ENCODE measurements around the gene SNX24. TPM values are rescaled to one million over a fixed set of nuclear protein-coding genes. Genes with fewer than 3 reads are reported as not detected.

SNX24 gene
- total RNA-seq, 1 experiment from 2014 or later, result 10.8 TPM

DNA sequence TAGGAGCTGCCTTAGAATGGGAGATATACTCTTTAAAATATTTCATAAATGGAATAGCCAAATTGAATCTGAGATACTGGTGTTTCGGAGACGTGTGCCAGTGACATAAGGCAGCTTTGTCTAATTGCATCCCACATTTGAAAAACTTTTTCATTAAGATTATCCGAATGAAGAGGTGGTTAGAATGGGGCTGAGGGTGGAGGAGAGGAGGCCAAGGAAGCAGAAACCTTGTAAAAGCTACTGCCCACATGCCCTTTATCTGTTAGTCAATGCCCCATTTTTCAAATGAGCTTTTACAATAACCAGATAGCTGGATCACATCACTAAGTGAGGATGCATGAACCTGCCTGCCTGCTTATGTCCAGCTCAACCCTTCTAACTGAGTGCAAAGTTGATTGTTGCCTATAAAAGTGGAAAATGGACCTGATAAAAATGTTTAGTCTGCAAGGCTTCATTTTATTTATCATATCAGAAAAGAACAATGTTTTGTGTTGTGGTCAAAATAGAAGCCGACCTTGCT is 34.8 kb downstream of the SNX24 start:
- Histone ChIP-seq H3K27me3 (ENCODE audit: insufficient read depth, low read length) (no peaks in the 10 kb centered on the region), H3K4me2 (ENCODE audit: low read length) (no peak overlapping the region), H3K4me3 (replicated peaks in 1 of 2; ENCODE audit: low read depth in 1 of 2, low read length in 2 of 2) (no peak overlapping the region), H3K9me2 (ENCODE audit: insufficient read depth) (no peaks in the 10 kb centered on the region), H3K36me3 (ENCODE audit: control insufficient read depth in 1 of 2, insufficient read depth in 2 of 2, low read length in 2 of 2) (no peaks in the 10 kb centered on the region), H3K27ac (ENCODE audit: low read depth, low read length) (no peak overlapping the region), H4K20me1 (ENCODE audit: insufficient read depth) (no peaks in the 10 kb centered on the region), H3K79me2 (ENCODE audit: insufficient read depth, low read length) (no peaks in the 10 kb centered on the region), H2AFZ (ENCODE audit: low read depth, low read length, poor library complexity, severe bottlenecking) (no peak overlapping the region), H3K9ac (ENCODE audit: low read length) (no peak overlapping the region), H3K9me3 (ENCODE audit: control insufficient read depth in 1 of 2, insufficient read depth in 1 of 2, low read depth in 1 of 2, low read length in 2 of 2) (no peaks in the 10 kb centered on the region), H3K4me1 (ENCODE audit: control insufficient read depth in 1 of 2, insufficient read depth in 2 of 2, low read length in 2 of 2) (no peaks in the 10 kb centered on the region)
- ATAC-seq (no peak), DNase-seq (ENCODE audit: low read depth, low spot score) (no peak)
- ChIA-PET RAD21 (ENCODE audit: low non-redundant PET in 1 of 2, low total read pairs in 2 of 2, uncharacterized antibody in 2 of 2, unreplicated experiment in 2 of 2) (no interaction called here), CTCF (no interaction called here), POLR2A (no interaction called here)
- BruUV-seq (replicated peaks), result no TSS peak
- intact Hi-C loops (cut with micrococcal nuclease), result loop anchor here (10.0 kb wide), 1 partner anchor 175 kb away; no protein-coding TSS in a partner anchor
- TF ChIP-seq, protein P1, sequence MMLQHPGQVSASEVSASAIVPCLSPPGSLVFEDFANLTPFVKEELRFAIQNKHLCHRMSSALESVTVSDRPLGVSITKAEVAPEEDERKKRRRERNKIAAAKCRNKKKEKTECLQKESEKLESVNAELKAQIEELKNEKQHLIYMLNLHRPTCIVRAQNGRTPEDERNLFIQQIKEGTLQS (IDR thresholded peaks at IDR 0.05), result no peak
- TF ChIP-seq EGR1 (IDR thresholded peaks at IDR 0.05; ENCODE audit: low read depth) (no peak), SP1 (IDR thresholded peaks at IDR 0.05; ENCODE audit: low read depth) (no peak), YY1 (IDR thresholded peaks at IDR 0.05; ENCODE audit: extremely low read depth, insufficient replicate concordance, low read depth, low read length) (no peak), RAD21 (IDR thresholded peaks at IDR 0.05; ENCODE audit: low read depth) (no peak), SIN3A (IDR thresholded peaks at IDR 0.05; ENCODE audit: low read depth) (no peak), POLR2A (IDR thresholded peaks at IDR 0.05; ENCODE audit: borderline replicate concordance, extremely low read depth, insufficient read depth, insufficient read length) (no peak), CEBPB (IDR thresholded peaks at IDR 0.05; ENCODE audit: low read depth) (no peak), TCF7L2 (IDR thresholded peaks at IDR 0.05; ENCODE audit: borderline replicate concordance, extremely low read depth, insufficient read depth, insufficient read length) (no peak), EZH2 (IDR thresholded peaks at IDR 0.05) (no peak)
- TF ChIP-seq, protein P2, sequence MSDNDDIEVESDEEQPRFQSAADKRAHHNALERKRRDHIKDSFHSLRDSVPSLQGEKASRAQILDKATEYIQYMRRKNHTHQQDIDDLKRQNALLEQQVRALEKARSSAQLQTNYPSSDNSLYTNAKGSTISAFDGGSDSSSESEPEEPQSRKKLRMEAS (IDR thresholded peaks at IDR 0.05), result no peak
- TF ChIP-seq, protein P3, sequence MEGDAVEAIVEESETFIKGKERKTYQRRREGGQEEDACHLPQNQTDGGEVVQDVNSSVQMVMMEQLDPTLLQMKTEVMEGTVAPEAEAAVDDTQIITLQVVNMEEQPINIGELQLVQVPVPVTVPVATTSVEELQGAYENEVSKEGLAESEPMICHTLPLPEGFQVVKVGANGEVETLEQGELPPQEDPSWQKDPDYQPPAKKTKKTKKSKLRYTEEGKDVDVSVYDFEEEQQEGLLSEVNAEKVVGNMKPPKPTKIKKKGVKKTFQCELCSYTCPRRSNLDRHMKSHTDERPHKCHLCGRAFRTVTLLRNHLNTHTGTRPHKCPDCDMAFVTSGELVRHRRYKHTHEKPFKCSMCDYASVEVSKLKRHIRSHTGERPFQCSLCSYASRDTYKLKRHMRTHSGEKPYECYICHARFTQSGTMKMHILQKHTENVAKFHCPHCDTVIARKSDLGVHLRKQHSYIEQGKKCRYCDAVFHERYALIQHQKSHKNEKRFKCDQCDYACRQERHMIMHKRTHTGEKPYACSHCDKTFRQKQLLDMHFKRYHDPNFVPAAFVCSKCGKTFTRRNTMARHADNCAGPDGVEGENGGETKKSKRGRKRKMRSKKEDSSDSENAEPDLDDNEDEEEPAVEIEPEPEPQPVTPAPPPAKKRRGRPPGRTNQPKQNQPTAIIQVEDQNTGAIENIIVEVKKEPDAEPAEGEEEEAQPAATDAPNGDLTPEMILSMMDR (IDR thresholded peaks at IDR 0.05 in 2 of 3, conservative IDR thresholded peaks at IDR 0.05 in 1 of 3; ENCODE audit: borderline replicate concordance in 1 of 3, insufficient read depth in 1 of 3, low read depth in 2 of 3, low read length in 2 of 3), result no peak
- TF ChIP-seq, protein P4, sequence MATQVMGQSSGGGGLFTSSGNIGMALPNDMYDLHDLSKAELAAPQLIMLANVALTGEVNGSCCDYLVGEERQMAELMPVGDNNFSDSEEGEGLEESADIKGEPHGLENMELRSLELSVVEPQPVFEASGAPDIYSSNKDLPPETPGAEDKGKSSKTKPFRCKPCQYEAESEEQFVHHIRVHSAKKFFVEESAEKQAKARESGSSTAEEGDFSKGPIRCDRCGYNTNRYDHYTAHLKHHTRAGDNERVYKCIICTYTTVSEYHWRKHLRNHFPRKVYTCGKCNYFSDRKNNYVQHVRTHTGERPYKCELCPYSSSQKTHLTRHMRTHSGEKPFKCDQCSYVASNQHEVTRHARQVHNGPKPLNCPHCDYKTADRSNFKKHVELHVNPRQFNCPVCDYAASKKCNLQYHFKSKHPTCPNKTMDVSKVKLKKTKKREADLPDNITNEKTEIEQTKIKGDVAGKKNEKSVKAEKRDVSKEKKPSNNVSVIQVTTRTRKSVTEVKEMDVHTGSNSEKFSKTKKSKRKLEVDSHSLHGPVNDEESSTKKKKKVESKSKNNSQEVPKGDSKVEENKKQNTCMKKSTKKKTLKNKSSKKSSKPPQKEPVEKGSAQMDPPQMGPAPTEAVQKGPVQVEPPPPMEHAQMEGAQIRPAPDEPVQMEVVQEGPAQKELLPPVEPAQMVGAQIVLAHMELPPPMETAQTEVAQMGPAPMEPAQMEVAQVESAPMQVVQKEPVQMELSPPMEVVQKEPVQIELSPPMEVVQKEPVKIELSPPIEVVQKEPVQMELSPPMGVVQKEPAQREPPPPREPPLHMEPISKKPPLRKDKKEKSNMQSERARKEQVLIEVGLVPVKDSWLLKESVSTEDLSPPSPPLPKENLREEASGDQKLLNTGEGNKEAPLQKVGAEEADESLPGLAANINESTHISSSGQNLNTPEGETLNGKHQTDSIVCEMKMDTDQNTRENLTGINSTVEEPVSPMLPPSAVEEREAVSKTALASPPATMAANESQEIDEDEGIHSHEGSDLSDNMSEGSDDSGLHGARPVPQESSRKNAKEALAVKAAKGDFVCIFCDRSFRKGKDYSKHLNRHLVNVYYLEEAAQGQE (IDR thresholded peaks at IDR 0.05; ENCODE audit: low read depth), result no peak
- TF ChIP-seq, protein P5, sequence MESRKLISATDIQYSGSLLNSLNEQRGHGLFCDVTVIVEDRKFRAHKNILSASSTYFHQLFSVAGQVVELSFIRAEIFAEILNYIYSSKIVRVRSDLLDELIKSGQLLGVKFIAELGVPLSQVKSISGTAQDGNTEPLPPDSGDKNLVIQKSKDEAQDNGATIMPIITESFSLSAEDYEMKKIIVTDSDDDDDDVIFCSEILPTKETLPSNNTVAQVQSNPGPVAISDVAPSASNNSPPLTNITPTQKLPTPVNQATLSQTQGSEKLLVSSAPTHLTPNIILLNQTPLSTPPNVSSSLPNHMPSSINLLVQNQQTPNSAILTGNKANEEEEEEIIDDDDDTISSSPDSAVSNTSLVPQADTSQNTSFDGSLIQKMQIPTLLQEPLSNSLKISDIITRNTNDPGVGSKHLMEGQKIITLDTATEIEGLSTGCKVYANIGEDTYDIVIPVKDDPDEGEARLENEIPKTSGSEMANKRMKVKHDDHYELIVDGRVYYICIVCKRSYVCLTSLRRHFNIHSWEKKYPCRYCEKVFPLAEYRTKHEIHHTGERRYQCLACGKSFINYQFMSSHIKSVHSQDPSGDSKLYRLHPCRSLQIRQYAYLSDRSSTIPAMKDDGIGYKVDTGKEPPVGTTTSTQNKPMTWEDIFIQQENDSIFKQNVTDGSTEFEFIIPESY (IDR thresholded peaks at IDR 0.05; ENCODE audit: extremely low read depth, insufficient replicate concordance, low read length), result no peak
